ENCODE data around the gene LRP4. TPM values are rescaled to one million over a fixed set of nuclear protein-coding genes. Genes with fewer than 3 reads are reported as not detected.
A peak's percentile ranks its signal among the peaks of the same experiment; 100 is the strongest.

LRP4 gene
- total RNA-seq, 6 experiments from 2014 or later, result 0.43 to 1.2 (median 0.84) TPM

DNA sequence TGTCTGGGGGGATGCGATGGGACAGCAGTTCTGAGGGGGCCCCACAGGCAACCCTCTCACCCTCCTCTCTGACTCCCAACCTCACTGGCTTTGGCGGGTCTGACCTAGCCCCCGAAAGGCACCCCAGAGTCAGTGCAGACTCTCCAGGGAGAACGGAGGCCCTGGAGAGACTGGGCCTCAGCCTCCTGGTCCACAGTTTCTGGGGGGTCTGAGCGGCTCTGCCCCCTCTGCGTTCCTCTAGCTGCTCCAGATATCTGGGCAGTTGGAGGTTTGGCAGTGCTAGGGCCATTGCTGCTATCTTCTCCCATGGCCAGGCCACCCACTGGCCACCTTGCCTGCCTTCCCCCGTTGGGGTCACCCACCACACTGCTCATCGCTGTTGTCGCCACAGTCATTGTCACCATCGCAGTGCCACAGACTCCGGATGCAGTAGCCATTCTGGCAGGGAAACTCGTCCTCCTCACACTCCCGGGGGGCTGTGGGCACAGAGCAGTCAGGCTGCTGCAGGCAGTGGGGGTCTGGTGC, 18.8 kb downstream of the LRP4 start:
- no peak for TF ChIP-seq POLR2A (IDR thresholded peaks at IDR 0.05)
- TF ChIP-seq, protein P1, sequence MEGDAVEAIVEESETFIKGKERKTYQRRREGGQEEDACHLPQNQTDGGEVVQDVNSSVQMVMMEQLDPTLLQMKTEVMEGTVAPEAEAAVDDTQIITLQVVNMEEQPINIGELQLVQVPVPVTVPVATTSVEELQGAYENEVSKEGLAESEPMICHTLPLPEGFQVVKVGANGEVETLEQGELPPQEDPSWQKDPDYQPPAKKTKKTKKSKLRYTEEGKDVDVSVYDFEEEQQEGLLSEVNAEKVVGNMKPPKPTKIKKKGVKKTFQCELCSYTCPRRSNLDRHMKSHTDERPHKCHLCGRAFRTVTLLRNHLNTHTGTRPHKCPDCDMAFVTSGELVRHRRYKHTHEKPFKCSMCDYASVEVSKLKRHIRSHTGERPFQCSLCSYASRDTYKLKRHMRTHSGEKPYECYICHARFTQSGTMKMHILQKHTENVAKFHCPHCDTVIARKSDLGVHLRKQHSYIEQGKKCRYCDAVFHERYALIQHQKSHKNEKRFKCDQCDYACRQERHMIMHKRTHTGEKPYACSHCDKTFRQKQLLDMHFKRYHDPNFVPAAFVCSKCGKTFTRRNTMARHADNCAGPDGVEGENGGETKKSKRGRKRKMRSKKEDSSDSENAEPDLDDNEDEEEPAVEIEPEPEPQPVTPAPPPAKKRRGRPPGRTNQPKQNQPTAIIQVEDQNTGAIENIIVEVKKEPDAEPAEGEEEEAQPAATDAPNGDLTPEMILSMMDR (IDR thresholded peaks at IDR 0.05), result no peak
- whole genome bisulfite sequencing (ENCODE audit: insufficient coverage, low coverage, low lambda C conversion rate, missing lambda C conversion rate), result 94% methylated on average over 3 of the region's 13 CpGs
- H3K4me3 ChIP-seq, result no peak overlapping the region
- H3K9me3 ChIP-seq, result no peaks in the 10 kb centered on the region
- peaks cover 0 to 4% (median 0%) of the 10 kb centered on the region in 4 donors for H3K4me1 ChIP-seq
- ATAC-seq, result no peak
- no peaks in the 10 kb centered on the region for H3K27me3 ChIP-seq
- H3K36me3 ChIP-seq, result no peaks in the 10 kb centered on the region
- intact Hi-C loops (cut with DNase I), result loop anchor here in 1 of 2 donors (10.0 kb wide), 1 partner anchor 445 kb away; no protein-coding TSS in a partner anchor
- no peak for DNase-seq
- no peak overlapping the region for H3K27ac ChIP-seq

GRCh38 chr11:46898396-46899095, 19.8 kb downstream of the LRP4 start:
- no peak for DNase-seq
- 97% methylated on average over 7 of the region's 17 CpGs for WGBS (ENCODE audit: insufficient coverage, low coverage, low lambda C conversion rate, missing lambda C conversion rate)
- ATAC-seq, result no peak
- H3K27ac ChIP-seq, result no peak overlapping the region
- H3K4me3 ChIP-seq, result no peak overlapping the region
- H3K27me3 ChIP-seq, result no peaks in the 10 kb centered on the region
- H3K9me3 ChIP-seq, result no peaks in the 10 kb centered on the region
- TF ChIP-seq POLR2A (IDR thresholded peaks at IDR 0.05), result no peak
- TF ChIP-seq, protein P1 (IDR thresholded peaks at IDR 0.05), result no peak
- intact Hi-C loops (cut with DNase I), result loop anchor here in 1 of 2 donors (10.0 kb wide), 1 partner anchor 446 kb away; no protein-coding TSS in a partner anchor
- H3K36me3 ChIP-seq, result no peaks in the 10 kb centered on the region
- H3K4me1 ChIP-seq, result peaks cover 0 to 4% (median 0%) of the 10 kb centered on the region in 4 donors

DNA sequence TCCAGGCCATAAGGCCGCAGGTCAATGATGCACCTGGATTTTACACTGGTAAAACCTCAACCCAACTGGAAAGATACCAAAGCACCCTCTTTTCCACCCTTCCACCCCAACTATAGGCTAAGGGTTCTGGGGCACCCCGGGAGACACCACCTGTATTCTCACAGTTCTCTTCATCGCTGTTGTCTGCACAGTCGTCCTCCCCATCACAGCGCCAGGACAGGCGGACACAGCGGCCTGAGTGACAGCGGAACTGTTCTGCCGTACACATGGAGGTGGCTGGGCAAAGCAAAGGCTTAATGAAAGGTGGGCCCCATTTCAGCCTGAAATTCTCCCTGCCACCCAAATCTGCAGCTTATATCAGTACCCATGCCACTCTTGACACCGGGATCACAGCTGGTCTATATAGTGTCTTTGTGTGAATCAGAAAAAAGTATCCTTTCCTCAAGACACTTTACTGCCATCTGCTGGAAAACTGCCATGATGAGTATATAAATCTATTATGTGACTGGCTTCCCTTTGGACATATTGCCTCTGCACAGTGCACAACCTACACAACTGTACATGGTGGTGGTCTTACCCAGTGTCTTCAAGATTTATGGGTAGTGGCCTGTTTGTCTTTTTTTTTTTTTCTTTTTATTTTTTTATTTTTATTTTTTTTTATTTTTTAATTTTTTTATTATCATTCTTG, 21.5 kb downstream of the LRP4 start:
- no peaks in the 10 kb centered on the region for H3K9me3 ChIP-seq
- no peak overlapping the region for H3K27ac ChIP-seq
- TF ChIP-seq, protein P1 (IDR thresholded peaks at IDR 0.05), result peak in 2 of 4 donors; percentile 8 to 10
- TF ChIP-seq POLR2A (IDR thresholded peaks at IDR 0.05), result no peak
- H3K4me1 ChIP-seq, result peaks cover 0 to 4% (median 0%) of the 10 kb centered on the region in 4 donors
- H3K4me3 ChIP-seq, result no peak overlapping the region
- H3K27me3 ChIP-seq, result no peaks in the 10 kb centered on the region
- intact Hi-C loops (cut with DNase I), result loop anchor here in 1 of 2 donors (10.0 kb wide), 1 partner anchor 448 kb away; no protein-coding TSS in a partner anchor
- ATAC-seq, result no peak
- WGBS (ENCODE audit: insufficient coverage, low coverage, low lambda C conversion rate, missing lambda C conversion rate), result 78% methylated on average over 5 of the region's 10 CpGs
- no peaks in the 10 kb centered on the region for H3K36me3 ChIP-seq
- DNase-seq, result no peak

DNA sequence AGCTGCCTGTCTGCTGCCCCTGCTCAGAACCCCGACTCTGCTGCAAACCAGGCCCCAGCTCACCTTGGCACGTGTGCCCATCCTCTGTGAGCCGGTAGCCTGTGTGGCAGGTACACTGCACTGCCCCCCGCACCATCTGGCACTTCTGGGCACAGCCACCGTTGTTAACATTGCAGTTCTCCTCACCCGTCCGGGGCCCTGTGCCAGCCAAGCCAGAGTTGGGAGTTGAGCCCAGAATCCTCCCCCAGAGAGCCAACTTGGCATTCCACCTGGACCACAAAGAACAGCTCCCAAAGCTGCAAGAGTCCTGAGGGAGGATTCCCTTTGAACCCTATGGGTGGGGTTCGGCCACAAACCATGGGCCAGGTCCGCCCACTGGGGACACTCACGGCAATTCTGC, 22.5 kb downstream of the LRP4 start:
- TF ChIP-seq POLR2A (IDR thresholded peaks at IDR 0.05), result no peak
- TF ChIP-seq, protein P1 (IDR thresholded peaks at IDR 0.05), result peak in 1 of 4 donors; percentile 19
- Histone ChIP-seq H3K36me3 (no peaks in the 10 kb centered on the region), H3K4me3 (no peak overlapping the region), H3K4me1 (peaks cover 0 to 4% (median 0%) of the 10 kb centered on the region in 4 donors), H3K9me3 (no peaks in the 10 kb centered on the region), H3K27me3 (no peaks in the 10 kb centered on the region), H3K27ac (no peak overlapping the region)
- no CpG with 5 or more reads among the region's 10 CpGs for WGBS (ENCODE audit: insufficient coverage, low coverage, low lambda C conversion rate, missing lambda C conversion rate)
- DNase-seq, result peak; percentile 78 to 90 (median 89)
- peak; percentile 86 to 98 (median 94) for ATAC-seq
- intact Hi-C loops (cut with DNase I), result loop anchor here in 1 of 2 donors (10.0 kb wide), 1 partner anchor 449 kb away; no protein-coding TSS in a partner anchor
